SU-DHL-6 (cell line): ENCODE data around the gene PTPRK.

Source experiments
- H2AFZ ChIP-seq: fragments of 200-600 bp; sonication (generic); 2 replicates; pipeline ENCODE4 v1.6.1; 2014; ENCODE audit warnings: low read depth, mild to moderate bottlenecking, moderate library complexity, mixed read lengths, antibody characterized with exemption, low read length; ENCODE audit not compliant: severe bottlenecking
- H3F3A ChIP-seq: fragments of 200-600 bp; shearing (Covaris generic); 2 replicates; pipeline ENCODE4 v1.6.0; 2016; ENCODE audit warnings: antibody characterized with exemption, mild to moderate bottlenecking; ENCODE audit not compliant: insufficient read depth
- H3K27ac ChIP-seq: fragments of 200-600 bp; sonication (generic); 2 replicates; pipeline ENCODE4 v1.5.1; 2016; ENCODE audit warnings: low read depth, mild to moderate bottlenecking, low read length, moderate library complexity, mixed read lengths
- H3K27me3 ChIP-seq: fragments of 200-600 bp; sonication (generic), shearing (Covaris generic); 2 replicates; pipeline ENCODE4 v1.6.0; 2014; ENCODE audit warnings: mild to moderate bottlenecking, low read length
- H3K36me3 ChIP-seq: fragments of 200-600 bp; sonication (generic); 2 replicates; pipeline ENCODE4 v1.6.1; 2014; ENCODE audit warnings: mild to moderate bottlenecking, low read length, mixed read lengths
- H3K4me2 ChIP-seq: fragments of 300-600, 200-600 bp; shearing (Covaris generic), sonication (generic); 2 replicates; pipeline ENCODE4 v1.6.0; 2014; ENCODE audit warnings: low read length, low read depth, mild to moderate bottlenecking; ENCODE audit not compliant: poor library complexity, severe bottlenecking
- H3K4me3 ChIP-seq: fragments of 200-600 bp; sonication (generic); 2 replicates; pipeline ENCODE4 v1.5.1; 2014; ENCODE audit warnings: antibody characterized with exemption, low read length, mild to moderate bottlenecking, mixed read lengths; ENCODE audit not compliant: insufficient read depth, poor library complexity, severe bottlenecking
- H3K79me2 ChIP-seq: fragments of 200-600 bp; sonication (generic); 2 replicates; pipeline ENCODE4 v1.6.1; 2014; ENCODE audit warnings: mild to moderate bottlenecking, low read length, moderate library complexity; ENCODE audit not compliant: insufficient read depth
- H3K9ac ChIP-seq: fragments of 200-600 bp; sonication (generic); 2 replicates; pipeline ENCODE4 v1.7.0; 2014; ENCODE audit warnings: mild to moderate bottlenecking, low read length
- H3K9me2 ChIP-seq: fragments of 200-600 bp; sonication (generic); replicated peaks from 2 replicates; pipeline ENCODE4 v1.6.1; 2014; ENCODE audit warnings: low read length; ENCODE audit not compliant: insufficient read depth
- H3K9me3 ChIP-seq: fragments of 200-600 bp; sonication (generic); 2 replicates; pipeline ENCODE4 v1.6.1; 2014; ENCODE audit warnings: low read length, mixed read lengths; ENCODE audit not compliant: insufficient read depth
- H4K20me1 ChIP-seq: fragments of 200-600 bp; sonication (generic); 2 replicates; pipeline ENCODE4 v1.6.1; 2014; ENCODE audit warnings: low read depth, mild to moderate bottlenecking, antibody characterized with exemption, low read length, moderate library complexity, mixed read lengths
- EZH2phosphoT487 ChIP-seq: fragments of 200-600 bp; sonication (generic), shearing (Covaris generic); conservative IDR thresholded peaks from 2 replicates; pipeline ENCODE4 v1.6.1; 2018; ENCODE audit warnings: mild to moderate bottlenecking, antibody characterized with exemption, low read length, moderate library complexity, mixed read lengths
- TF ChIP-seq, protein P1 (sequence below): fragments of 200-600 bp; sonication (generic); IDR thresholded peaks from one replicate; pipeline ENCODE4 v1.5.1; 2017; ENCODE audit warnings: antibody characterized with exemption, mild to moderate bottlenecking, low read length, moderate library complexity; ENCODE audit not compliant: insufficient read depth, poor library complexity, severe bottlenecking

Gene PTPRK

DNA sequence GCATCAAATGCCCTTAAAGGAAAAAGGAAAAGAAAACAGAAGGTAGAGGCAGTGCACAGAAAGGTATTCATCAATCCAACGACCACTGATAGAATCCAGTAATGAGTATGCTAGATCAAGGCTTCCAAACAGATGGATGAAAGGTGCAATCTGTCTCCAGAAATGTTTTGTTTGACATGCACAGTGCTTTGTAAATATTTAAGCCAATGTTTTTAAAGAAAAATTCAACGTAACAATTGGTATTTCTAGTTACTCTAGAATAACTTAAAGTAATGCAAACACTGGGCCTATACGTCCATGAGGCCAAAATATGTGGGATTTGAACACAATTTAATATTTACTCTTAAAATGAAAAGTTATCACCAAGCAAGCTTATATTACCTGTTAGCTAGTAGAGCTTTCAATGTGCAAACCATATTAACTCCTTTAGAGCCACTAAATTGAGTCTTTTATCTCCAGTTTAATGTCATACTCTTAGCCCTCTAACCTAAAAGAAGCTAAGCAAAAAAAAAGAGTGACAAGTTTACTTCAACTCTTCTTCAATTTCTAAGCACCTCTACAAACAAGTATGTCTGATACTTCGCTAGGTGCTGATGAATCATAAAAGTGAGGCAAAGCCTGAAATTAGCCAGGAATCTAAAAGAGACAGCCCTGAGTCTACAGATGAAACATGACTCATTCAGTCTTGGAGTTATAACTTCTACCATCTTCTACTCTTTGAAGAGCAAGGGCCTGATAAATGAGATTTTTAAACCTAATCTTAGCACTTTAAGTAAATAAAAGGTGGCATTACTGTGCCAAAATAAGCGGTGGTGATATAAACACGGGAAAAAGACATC is 169.8 kb downstream of the PTPRK start:
- Histone ChIP-seq H3K4me2 (no peak overlapping the region), H3K4me3 (no peak overlapping the region), H3K27ac (no peak overlapping the region), H3K9me2 (no peaks in the 10 kb centered on the region), H3K36me3 (no peaks in the 10 kb centered on the region), H4K20me1 (no peaks in the 10 kb centered on the region), H3K79me2 (no peaks in the 10 kb centered on the region), H3F3A (no peaks in the 10 kb centered on the region), H3K9me3 (no peaks in the 10 kb centered on the region), H3K9ac (no peak overlapping the region), H3K27me3 (no peaks in the 10 kb centered on the region), H2AFZ (no peak overlapping the region)
- no peak for TF ChIP-seq EZH2phosphoT487
- TF ChIP-seq, protein P1, sequence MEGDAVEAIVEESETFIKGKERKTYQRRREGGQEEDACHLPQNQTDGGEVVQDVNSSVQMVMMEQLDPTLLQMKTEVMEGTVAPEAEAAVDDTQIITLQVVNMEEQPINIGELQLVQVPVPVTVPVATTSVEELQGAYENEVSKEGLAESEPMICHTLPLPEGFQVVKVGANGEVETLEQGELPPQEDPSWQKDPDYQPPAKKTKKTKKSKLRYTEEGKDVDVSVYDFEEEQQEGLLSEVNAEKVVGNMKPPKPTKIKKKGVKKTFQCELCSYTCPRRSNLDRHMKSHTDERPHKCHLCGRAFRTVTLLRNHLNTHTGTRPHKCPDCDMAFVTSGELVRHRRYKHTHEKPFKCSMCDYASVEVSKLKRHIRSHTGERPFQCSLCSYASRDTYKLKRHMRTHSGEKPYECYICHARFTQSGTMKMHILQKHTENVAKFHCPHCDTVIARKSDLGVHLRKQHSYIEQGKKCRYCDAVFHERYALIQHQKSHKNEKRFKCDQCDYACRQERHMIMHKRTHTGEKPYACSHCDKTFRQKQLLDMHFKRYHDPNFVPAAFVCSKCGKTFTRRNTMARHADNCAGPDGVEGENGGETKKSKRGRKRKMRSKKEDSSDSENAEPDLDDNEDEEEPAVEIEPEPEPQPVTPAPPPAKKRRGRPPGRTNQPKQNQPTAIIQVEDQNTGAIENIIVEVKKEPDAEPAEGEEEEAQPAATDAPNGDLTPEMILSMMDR: no peak

- H3K9ac ChIP-seq: no peak overlapping the region
- H3K36me3 ChIP-seq: no peaks in the 10 kb centered on the region
- H3F3A ChIP-seq: no peaks in the 10 kb centered on the region
- no peak overlapping the region for H3K27ac ChIP-seq
- no peak overlapping the region for H3K4me3 ChIP-seq
- no peaks in the 10 kb centered on the region for H3K9me2 ChIP-seq
- no peaks in the 10 kb centered on the region for H3K79me2 ChIP-seq
- no peak overlapping the region for H2AFZ ChIP-seq
- H3K27me3 ChIP-seq: no peaks in the 10 kb centered on the region
- TF ChIP-seq, protein P1: no peak
- TF ChIP-seq EZH2phosphoT487: no peak
- no peaks in the 10 kb centered on the region for H4K20me1 ChIP-seq
- no peak overlapping the region for H3K4me2 ChIP-seq
- no peaks in the 10 kb centered on the region for H3K9me3 ChIP-seq
These were observed 173.3 kb downstream of the PTPRK start for GRCh38 chr6:128347123-128347522.

DNA sequence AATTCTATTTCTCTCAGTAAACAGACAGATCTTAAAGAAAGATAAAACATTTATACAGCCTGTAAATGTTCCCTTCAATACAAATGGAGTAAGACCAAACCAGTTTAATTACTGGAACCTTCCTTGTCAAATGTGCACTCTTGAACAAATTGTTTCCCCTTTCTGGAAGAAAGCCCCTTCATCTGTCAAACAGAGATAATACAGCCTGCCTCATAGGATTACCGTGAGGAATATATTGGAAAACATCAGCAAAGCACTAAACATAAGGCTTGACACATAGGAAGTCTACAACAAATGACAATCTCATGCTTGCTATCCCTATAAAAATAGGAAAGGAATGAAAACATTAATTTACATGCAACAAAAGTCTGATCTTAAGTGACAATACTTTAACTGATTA is 173.8 kb downstream of the PTPRK start:
- no peaks in the 10 kb centered on the region for H4K20me1 ChIP-seq
- no peak for TF ChIP-seq EZH2phosphoT487
- TF ChIP-seq, protein P1: no peak
- no peak overlapping the region for H3K4me2 ChIP-seq

More for the DNA sequence above, 173.8 kb downstream of the PTPRK start:
- no peak overlapping the region for H3K4me3 ChIP-seq
- H3K27me3 ChIP-seq: no peaks in the 10 kb centered on the region
- H3F3A ChIP-seq: no peaks in the 10 kb centered on the region
- no peak overlapping the region for H3K9ac ChIP-seq
- H3K36me3 ChIP-seq: no peaks in the 10 kb centered on the region
- no peaks in the 10 kb centered on the region for H3K9me2 ChIP-seq
- H3K27ac ChIP-seq: no peak overlapping the region
- H3K79me2 ChIP-seq: no peaks in the 10 kb centered on the region
- no peaks in the 10 kb centered on the region for H3K9me3 ChIP-seq
- H2AFZ ChIP-seq: no peak overlapping the region
